OCI-LY7 (cell line): ENCODE data around the gene MED10. TPM values are rescaled to one million over a fixed set of nuclear protein-coding genes. Genes with fewer than 3 reads are reported as not detected.

ENCODE experiments used
- BruUV-seq: library from RNA; stranded (reverse); fragments of 400-500 nt; replicated peaks from 2 replicates; lab custom pipeline; 2021; lab: Mats Ljungman, UMichigan
- CTCF ChIA-PET: fragments of 300-600 bp; sonication (Branson Sonifier 250); formaldehyde crosslinking; loops from one replicate; lab custom pipeline; 2022; ENCODE audit warnings: antibody characterized with exemption; ENCODE audit not compliant: unreplicated experiment; lab: Charles Lee
- POLR2A ChIA-PET: fragments of 300-600 bp; sonication (Branson Sonifier 250); formaldehyde crosslinking; loops from one replicate; lab custom pipeline; 2022; ENCODE audit warnings: antibody characterized with exemption; lab: Charles Lee
- DNase-seq: peaks from one replicate; pipeline ENCODE4 v3.0.0-alpha.2; 2015; ENCODE audit warnings: low spot score
- H2AFZ ChIP-seq: fragments of 200-600 bp; sonication (generic), shearing (Covaris generic); 2 replicates; pipeline ENCODE4 v1.6.1; 2014; ENCODE audit warnings: mild to moderate bottlenecking, antibody characterized with exemption, low read length, moderate library complexity
- H3K27ac ChIP-seq: fragments of 200-600 bp; sonication (generic); 2 replicates; pipeline ENCODE4 v1.5.1; 2014; ENCODE audit warnings: mixed run types, low read depth, mild to moderate bottlenecking, moderate library complexity, low read length, inconsistent platforms; ENCODE audit not compliant: poor library complexity, severe bottlenecking
- H3K36me3 ChIP-seq: fragments of 200-600 bp; sonication (generic); 2 replicates; pipeline ENCODE4 v1.6.1; 2014; ENCODE audit warnings: mild to moderate bottlenecking, antibody characterized with exemption, low read length, moderate library complexity, mixed read lengths; ENCODE audit not compliant: insufficient read depth
- H3K4me1 ChIP-seq: fragments of 200-600 bp; sonication (generic); 2 replicates; pipeline ENCODE4 v1.5.1; 2014; ENCODE audit warnings: mild to moderate bottlenecking, low read length; ENCODE audit not compliant: insufficient read depth, poor library complexity, severe bottlenecking
- H3K4me2 ChIP-seq: fragments of 200-600 bp; sonication (generic); 2 replicates; pipeline ENCODE4 v1.6.1; 2014; ENCODE audit warnings: mild to moderate bottlenecking, low read length
- H3K4me3 ChIP-seq: fragments of 200-600 bp; sonication (generic); 2 replicates; pipeline ENCODE4 v1.5.1; 2014; ENCODE audit warnings: mild to moderate bottlenecking, low read depth, low read length; ENCODE audit not compliant: poor library complexity, severe bottlenecking
- H3K79me2 ChIP-seq: fragments of 200-600 bp; sonication (generic); 2 replicates; pipeline ENCODE4 v1.6.1; 2016; ENCODE audit warnings: low read depth, mild to moderate bottlenecking, low read length, moderate library complexity, mixed read lengths; ENCODE audit not compliant: insufficient read depth
- H3K9me2 ChIP-seq: fragments of 200-600 bp; sonication (generic); 2 replicates; pipeline ENCODE4 v1.6.1; 2016; ENCODE audit warnings: mild to moderate bottlenecking, low read length, mixed read lengths; ENCODE audit not compliant: insufficient read depth
- H3K9me3 ChIP-seq: fragments of 200-600 bp; sonication (generic); 2 replicates; pipeline ENCODE4 v1.6.1; 2014; ENCODE audit warnings: mild to moderate bottlenecking, mixed run types, low read length, mixed read lengths
- H4K20me1 ChIP-seq: fragments of 200-600 bp; sonication (generic); 2 replicates; pipeline ENCODE4 v1.6.1; 2014; ENCODE audit warnings: mild to moderate bottlenecking, antibody characterized with exemption, low read length, moderate library complexity, mixed read lengths; ENCODE audit not compliant: insufficient read depth
- CTCF ChIP-seq: fragments of 200-600 bp; sonication (generic); conservative IDR thresholded peaks from 2 replicates; pipeline ENCODE4 v1.5.1; 2014; ENCODE audit warnings: mild to moderate bottlenecking, antibody characterized with exemption, low read length, moderate library complexity, mixed read lengths
- EZH2phosphoT487 ChIP-seq: fragments of 200-600 bp; sonication (generic); IDR thresholded peaks from 2 replicates; pipeline ENCODE4 v1.6.1; 2018; ENCODE audit warnings: low read depth, borderline replicate concordance, mild to moderate bottlenecking, mixed run types, antibody characterized with exemption, low read length, moderate library complexity, mixed read lengths
- intact Hi-C: fragments of 100-400 bp; cut with micrococcal nuclease; formaldehyde crosslinking; loops from one replicate; pipeline ENCODE4 v1.10.0; 2022; ENCODE audit not compliant: unreplicated experiment
- total RNA-seq, 2 experiments: library from RNA; depleted of rRNA in 1 of 2; stranded (reverse); fragments of >200 nt in 1 of 2; shearing (Covaris generic) in 1 of 2; gene quantifications; 2 replicates each; pipeline ENCODE4 v1.2.3, GENCODE V29; 2014 to 2022

Gene MED10
- total RNA-seq, 2 experiments from 2014 or later: 16.2 to 47.3 TPM

DNA sequence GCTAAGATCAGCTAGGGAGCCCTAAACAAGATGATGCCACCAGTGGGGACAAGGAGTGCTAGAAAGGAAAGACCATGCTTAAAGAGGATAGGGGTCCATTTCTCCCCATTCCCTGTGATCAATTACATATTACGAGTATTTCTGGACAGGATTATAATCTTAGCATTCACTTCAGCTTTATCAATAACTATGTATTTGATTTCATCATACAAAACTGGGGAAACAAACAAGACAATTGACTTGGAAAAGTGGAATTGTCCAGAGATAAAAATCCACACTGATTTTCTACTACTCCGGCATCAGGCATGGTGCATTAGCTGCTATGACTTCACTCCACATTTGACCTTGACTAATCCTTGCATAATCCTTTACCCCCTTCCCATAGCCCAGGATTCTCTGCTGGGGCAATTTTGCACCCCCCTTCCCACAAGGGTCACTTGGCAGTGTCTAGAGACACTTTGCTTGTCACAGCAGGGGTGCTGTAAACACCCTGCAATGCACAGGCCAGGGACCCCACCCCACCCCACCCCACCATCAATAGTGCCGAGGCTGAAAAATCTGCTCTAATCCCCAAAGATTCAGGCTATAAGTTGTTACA lies 40.4 kb upstream of the MED10 start:
- H3K9me2 ChIP-seq: no peaks in the 10 kb centered on the region
- H2AFZ ChIP-seq: no peak overlapping the region
- intact Hi-C loops: no loop called here
- no peaks in the 10 kb centered on the region for H4K20me1 ChIP-seq
- H3K27ac ChIP-seq: no peak overlapping the region
- no peak overlapping the region for H3K4me2 ChIP-seq
- POLR2A ChIA-PET: no interaction called here
- no peak overlapping the region for H3K4me3 ChIP-seq
- H3K9me3 ChIP-seq: no peaks in the 10 kb centered on the region
- DNase-seq: no peak
- no peaks in the 10 kb centered on the region for H3K36me3 ChIP-seq
- H3K4me1 ChIP-seq: no peaks in the 10 kb centered on the region
- no TSS peak for BruUV-seq
- CTCF ChIA-PET: no interaction called here
- no peaks in the 10 kb centered on the region for H3K79me2 ChIP-seq
- TF ChIP-seq CTCF: no peak
- no peak for TF ChIP-seq EZH2phosphoT487

- ChIA-PET POLR2A (interaction anchor here (0.6 kb wide), 1 partner anchor 46 kb away, joined by 3 read pairs; no protein-coding TSS in a partner anchor), CTCF (no interaction called here)
- H3K9me2 ChIP-seq: no peaks in the 10 kb centered on the region
- H3K79me2 ChIP-seq: no peaks in the 10 kb centered on the region
- no peaks in the 10 kb centered on the region for H3K9me3 ChIP-seq
- H4K20me1 ChIP-seq: no peaks in the 10 kb centered on the region
- intact Hi-C loops: no loop called here
- no peaks in the 10 kb centered on the region for H3K4me1 ChIP-seq
- no peak overlapping the region for H3K27ac ChIP-seq
- H2AFZ ChIP-seq: no peak overlapping the region
- no peak overlapping the region for H3K4me2 ChIP-seq
- no peaks in the 10 kb centered on the region for H3K36me3 ChIP-seq
- H3K4me3 ChIP-seq: no peak overlapping the region
- no TSS peak for BruUV-seq
- no peak for DNase-seq
- no peak for TF ChIP-seq CTCF
- no peak for TF ChIP-seq EZH2phosphoT487
These were observed 39.3 kb upstream of the MED10 start for GRCh38 chr5:6417657-6418056.

DNA sequence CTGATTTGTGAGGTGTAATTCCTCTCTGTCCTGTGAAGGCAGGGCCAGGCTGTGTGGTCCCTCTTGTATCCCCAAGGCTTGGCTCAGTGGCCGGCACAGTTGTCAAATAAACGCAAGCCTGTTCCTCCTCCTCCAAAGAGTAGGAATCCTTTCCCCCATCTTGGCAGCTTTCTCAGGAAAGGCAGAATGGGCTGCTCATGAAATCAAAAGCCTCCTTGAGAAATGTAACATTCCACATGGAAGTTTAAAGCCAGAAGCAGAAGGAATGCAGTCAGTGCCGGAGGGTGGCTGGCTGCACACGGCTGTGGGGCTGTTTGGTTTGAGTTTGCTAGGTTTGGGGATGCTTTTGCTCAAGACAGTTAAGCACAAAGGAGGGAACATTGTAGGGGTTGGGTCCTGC lies 34.5 kb upstream of the MED10 start:
- TF ChIP-seq CTCF (no peak), EZH2phosphoT487 (no peak)
- H4K20me1 ChIP-seq: no peaks in the 10 kb centered on the region
- DNase-seq: no peak
- H3K9me2 ChIP-seq: no peaks in the 10 kb centered on the region
- H2AFZ ChIP-seq: no peak overlapping the region
- no peaks in the 10 kb centered on the region for H3K79me2 ChIP-seq
- no peaks in the 10 kb centered on the region for H3K4me1 ChIP-seq
- POLR2A ChIA-PET: interaction anchor here (0.5 kb wide), 1 partner anchor 70 kb away, joined by 3 read pairs; no protein-coding TSS in a partner anchor
- intact Hi-C loops: no loop called here
- BruUV-seq: no TSS peak
- H3K36me3 ChIP-seq: no peaks in the 10 kb centered on the region
- no peaks in the 10 kb centered on the region for H3K9me3 ChIP-seq
- H3K27ac ChIP-seq: no peak overlapping the region
- H3K4me3 ChIP-seq: no peak overlapping the region
- CTCF ChIA-PET: no interaction called here
- no peak overlapping the region for H3K4me2 ChIP-seq
